ENCODE data around the gene NR5A1. TPM values are rescaled to one million over a fixed set of nuclear protein-coding genes. Genes with fewer than 3 reads are reported as not detected.

Gene NR5A1
- total RNA-seq, 1 experiment from 2014 or later: not detected

DNA sequence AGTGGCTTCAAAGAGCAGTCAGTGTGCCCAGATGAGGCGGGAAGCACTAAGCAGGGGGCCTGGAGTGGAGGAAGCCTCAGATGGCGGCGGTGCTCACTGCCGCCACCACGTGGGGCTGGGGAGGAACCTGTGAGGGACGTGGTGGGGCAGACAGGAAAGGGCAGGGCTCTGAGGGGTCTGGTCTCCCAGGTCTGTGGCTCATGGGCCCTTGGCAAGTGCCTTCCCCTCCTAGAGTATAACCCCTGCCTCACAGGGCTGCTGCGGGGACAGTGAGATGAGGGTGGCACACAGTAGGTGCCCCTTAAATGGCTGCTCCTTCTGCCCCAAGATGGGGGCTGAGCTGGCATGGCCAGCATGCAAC, 26.6 kb downstream of the NR5A1 start:
- H3K4me3 ChIP-seq: no peak overlapping the region
- no peaks in the 10 kb centered on the region for H3K36me3 ChIP-seq
- H3K9me3 ChIP-seq: no peaks in the 10 kb centered on the region
- no peaks in the 10 kb centered on the region for H3K27me3 ChIP-seq
- no peak for DNase-seq

DNA sequence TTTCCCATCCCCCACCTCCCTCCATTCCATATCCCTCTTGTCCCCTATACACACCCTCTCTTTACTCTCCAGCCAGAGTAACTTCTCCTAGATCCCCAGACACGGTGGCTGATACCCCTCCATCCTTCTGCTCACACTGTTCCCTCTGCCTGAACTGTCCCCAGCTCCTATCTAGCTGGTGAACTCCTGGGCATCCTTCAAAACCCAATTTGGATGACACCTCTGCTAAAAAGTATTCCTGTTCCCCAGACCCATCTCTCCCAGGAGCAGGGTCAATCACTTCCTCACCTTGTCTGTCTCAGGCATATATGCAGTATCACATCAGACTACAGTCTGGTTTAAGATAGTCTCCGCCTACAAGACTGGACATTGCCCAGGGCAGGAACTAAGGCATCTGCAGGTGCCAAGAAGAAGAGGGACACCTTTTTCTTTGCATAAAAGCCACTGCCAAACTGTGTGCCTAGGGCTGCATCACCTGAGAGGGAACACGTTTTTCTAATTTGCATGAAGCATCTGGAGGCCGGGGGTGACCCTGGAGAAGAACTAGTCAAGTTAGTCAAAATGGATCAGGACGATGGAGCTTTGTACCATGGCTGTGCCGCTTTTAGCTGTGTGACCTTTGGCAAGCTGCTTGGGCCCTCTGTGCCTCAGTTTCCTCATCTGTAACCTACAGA, 27.1 kb downstream of the NR5A1 start:
- Histone ChIP-seq H3K9me3 (no peaks in the 10 kb centered on the region), H3K27me3 (no peaks in the 10 kb centered on the region), H3K4me3 (no peak overlapping the region), H3K36me3 (no peaks in the 10 kb centered on the region)
- no peak for DNase-seq

DNA sequence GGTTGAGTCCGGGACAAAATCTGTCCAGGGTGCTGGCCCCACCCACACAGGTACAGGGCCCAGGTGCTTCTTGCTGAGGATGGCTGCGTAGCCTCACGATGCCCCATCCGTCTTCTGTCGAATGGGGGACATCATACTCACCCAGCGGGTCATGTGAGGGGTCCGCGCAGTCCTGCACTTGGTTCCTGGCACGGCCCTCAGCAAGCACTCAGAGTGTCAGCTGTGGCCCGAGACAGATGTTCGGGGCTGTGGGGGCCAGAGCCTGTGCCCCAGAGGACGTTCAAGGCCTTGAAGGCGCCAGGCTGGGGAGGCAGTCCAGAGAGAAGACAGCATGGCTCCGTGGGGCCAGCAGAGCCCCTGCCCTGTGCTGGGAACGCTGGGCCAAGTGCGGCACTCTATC, 27.8 kb downstream of the NR5A1 start:
- Histone ChIP-seq H3K9me3 (no peaks in the 10 kb centered on the region), H3K36me3 (no peaks in the 10 kb centered on the region), H3K27me3 (no peaks in the 10 kb centered on the region), H3K4me3 (no peak overlapping the region)
- no peak for DNase-seq

DNA sequence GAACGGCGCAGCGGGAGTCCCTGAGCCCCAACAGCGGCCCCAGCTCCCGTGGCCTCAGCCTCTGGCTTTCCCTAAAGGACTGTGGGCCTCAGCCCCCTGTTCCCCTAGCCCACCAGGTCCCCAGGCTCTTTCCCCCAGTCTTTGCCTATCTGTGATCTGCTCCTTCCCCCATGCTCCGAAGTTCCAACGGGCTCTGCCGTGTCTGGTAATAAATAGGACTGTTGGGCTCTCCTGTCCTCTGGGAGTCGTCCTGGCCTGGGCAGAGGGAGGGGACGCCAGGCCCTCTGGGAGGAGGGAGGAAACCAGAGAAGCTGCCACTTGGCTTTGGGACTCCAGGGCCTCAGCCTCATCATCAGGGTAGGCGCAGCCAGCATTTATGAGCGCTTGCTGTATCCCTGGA, 28.8 kb downstream of the NR5A1 start:
- H3K4me3 ChIP-seq: no peak overlapping the region
- H3K27me3 ChIP-seq: no peaks in the 10 kb centered on the region
- no peaks in the 10 kb centered on the region for H3K9me3 ChIP-seq
- no peaks in the 10 kb centered on the region for H3K36me3 ChIP-seq
- no peak for DNase-seq

DNA sequence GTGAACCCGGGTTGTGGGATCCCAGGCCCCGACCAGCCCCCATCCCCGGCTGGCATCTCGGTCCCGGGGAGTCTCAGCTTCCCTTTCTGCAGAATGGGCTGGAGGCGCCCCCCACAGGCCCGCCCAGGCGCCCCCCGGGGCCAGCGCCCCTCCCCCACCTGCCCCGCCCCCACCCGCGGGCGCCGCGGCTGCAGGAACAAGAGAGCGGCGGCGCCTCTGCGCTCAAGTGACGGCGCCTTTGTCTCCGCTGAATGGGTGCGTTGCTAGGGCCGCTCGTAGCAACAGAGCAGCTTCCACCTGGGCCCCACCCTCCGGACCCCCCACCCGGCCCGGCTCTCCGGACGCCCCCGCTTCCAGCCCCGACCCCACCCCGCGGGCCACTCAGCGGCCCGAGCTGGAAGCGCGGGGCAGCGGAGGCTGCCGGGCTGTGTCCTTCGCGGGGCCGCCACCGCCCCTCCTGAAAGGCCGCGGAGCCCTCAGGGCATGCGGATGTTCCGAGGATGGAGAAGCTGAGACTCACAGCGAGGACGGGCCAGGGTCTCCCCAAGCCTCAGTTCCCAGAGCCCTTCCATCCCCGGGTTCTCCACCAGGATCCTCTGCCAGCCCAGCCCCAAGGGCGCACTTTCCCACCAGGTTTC, 29.4 kb downstream of the NR5A1 start:
- no peaks in the 10 kb centered on the region for H3K27me3 ChIP-seq
- DNase-seq: no peak
- H3K36me3 ChIP-seq: no peaks in the 10 kb centered on the region
- H3K4me3 ChIP-seq: no peak overlapping the region
- no peaks in the 10 kb centered on the region for H3K9me3 ChIP-seq

DNA sequence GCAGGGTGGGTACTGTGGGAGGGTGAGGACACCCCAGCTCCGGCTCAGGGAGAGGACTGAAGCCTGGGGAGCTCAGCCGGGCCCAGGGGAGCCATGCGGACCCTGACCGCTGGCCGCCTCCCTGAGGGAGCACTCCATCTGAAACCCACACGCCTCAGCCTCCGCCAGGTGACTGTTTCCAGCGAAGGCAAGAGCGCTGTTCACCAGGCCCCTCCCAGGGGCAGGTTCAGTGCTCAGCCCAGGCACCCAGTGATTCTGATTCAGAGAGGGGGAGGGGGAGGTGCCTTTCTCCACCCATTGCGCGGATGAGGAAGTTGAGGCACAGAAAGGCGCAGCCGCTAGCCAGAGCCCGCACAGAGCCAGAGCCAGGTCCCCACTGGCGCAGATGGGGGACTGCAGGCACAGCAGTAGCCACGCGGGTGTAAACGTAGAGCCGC, 30.0 kb downstream of the NR5A1 start:
- Histone ChIP-seq H3K4me3 (no peak overlapping the region), H3K9me3 (no peaks in the 10 kb centered on the region), H3K36me3 (no peaks in the 10 kb centered on the region), H3K27me3 (no peaks in the 10 kb centered on the region)
- no peak for DNase-seq

DNA sequence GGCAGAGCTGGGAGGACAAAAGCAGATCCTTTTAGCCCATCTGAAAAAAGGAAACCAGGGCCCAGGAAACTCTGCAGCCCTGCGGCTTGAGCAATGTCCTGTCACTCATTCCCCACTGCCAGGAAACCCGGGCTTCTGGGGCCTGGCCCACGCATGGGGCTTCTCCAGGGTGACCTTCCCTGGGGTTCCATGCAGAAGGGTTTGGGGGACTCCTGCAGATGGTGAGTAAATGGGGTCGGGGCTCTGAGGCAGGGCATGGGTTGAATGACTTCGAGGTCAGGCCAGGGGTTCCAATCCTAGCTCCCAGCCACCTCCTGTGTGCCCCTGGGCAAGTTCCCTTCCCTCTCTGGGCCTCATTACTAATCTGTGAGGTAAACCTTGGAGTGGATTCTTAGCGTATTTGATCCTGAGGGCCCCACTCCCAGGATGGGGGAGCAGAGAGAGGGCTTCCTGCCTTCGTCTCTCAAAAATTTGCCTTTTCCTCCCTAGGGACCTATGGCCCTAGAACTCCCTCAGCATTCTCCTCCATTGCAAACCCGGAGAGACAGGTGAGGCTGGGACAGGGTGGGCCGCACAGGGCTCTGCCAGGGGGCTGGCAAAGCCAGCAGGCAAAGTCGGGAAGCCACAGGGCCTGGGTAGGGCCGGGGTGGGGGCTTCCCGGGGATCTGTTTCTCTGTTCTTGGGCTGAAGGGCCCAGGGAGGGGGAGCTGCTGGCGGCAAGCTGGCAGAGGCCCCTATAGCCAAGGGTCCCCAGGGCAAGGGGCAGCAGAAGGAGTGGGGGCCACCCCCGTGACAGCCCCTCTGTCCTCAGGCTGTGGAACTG, 31.1 kb downstream of the NR5A1 start:
- no peak overlapping the region for H3K4me3 ChIP-seq
- no peaks in the 10 kb centered on the region for H3K9me3 ChIP-seq
- H3K36me3 ChIP-seq: no peaks in the 10 kb centered on the region
- DNase-seq: no peak
- no peaks in the 10 kb centered on the region for H3K27me3 ChIP-seq

DNA sequence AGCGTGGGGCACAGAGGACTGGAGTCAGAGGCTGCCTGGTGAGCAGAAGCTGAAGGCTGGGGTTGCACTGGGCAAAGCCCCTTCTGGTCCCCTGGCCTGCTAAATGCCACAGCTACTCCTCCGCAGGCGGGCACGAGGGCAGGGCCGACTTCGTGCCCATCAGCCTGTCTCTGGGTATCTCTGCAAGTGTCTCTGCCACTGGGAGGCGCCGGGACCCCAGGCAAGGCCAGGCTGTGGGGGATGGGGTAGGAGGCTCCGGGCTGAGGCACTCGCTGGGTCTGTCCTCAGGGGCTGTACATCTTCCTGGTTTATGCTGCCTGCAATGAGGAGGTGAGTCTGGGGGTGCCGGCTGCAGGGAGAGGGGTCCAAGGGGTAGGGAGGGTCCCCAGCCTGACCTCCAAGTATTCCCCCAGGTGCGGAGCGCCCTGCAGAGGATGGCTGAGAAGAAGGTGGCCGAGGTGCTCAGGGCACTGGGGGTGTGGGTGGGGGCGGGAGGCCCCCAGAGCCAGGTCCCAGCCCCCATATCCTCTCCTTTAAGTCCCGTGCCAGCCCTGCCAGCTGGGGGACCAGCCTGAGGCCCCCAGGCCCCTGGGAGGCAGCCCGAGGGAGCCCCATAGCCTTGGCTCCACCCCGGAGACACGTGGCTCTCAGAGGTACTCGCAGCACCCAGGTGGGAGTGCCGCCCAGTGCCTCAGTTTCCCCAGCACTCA, 31.9 kb downstream of the NR5A1 start:
- Histone ChIP-seq H3K9me3 (no peaks in the 10 kb centered on the region), H3K4me3 (no peak overlapping the region), H3K27me3 (no peaks in the 10 kb centered on the region), H3K36me3 (no peaks in the 10 kb centered on the region)
- DNase-seq: no peak

DNA sequence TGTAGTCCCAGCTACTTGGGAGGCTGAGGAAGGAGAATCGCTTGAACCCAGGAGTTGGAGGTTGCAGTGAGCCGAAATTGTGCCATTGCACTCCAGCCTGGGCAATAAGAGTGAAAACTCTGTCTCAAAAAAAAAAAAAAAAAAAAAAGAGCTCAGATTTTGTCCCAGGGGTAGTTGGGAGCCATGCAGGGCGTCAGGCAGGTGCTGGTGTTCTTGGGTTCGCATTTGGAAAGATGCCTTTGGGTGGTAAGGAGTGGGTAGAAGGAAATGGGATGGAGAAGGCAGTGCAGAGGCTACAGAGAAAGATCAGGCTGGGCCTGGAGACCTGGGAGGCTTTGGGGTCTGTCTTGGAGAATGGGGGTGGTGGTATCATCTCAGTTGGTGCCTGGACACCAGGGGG, 33.0 kb downstream of the NR5A1 start:
- DNase-seq: no peak
- Histone ChIP-seq H3K4me3 (no peak overlapping the region), H3K36me3 (no peaks in the 10 kb centered on the region), H3K9me3 (no peaks in the 10 kb centered on the region), H3K27me3 (no peaks in the 10 kb centered on the region)

DNA sequence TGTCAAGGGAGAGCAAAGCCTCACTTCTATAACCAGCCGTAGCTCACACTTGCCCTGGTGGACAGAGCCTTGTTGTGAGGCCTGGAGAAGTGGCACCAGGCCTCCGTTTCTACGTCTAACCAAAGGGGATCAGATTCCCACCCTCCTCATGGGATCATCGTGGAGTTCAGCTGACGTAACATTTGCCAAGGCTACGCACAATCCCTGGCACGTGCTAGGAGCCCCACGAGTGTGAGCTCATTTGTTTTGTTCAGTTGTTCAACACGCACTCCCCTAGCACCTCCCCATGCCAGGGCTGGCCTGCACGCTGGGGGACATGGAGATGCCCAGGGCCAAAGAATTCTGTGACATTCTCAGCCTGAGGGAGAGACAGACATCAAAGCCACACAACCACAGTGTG, 33.9 kb downstream of the NR5A1 start:
- Histone ChIP-seq H3K4me3 (no peak overlapping the region), H3K36me3 (no peaks in the 10 kb centered on the region), H3K9me3 (no peaks in the 10 kb centered on the region), H3K27me3 (no peaks in the 10 kb centered on the region)
- no peak for DNase-seq

DNA sequence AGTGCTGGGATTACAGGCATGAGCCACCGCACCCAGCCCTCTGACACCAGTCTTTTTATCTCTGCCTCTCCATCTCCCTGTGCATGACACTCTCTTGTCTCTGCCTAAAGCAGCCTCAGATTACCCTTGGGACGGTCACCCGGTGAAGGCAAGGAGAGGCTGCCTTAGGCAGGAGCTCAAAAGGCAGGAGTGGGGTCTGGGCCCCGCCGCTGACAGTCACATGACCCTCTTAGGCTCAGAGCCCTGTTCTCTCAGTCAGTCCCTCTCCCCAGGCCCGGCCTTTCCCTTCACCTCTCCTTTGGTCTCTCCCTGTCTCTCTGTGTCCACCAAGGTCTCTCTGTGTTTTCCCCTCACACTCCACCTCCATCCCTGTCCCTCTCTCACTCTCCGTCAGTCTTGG, 34.4 kb downstream of the NR5A1 start:
- H3K4me3 ChIP-seq: no peak overlapping the region
- DNase-seq: no peak
- H3K9me3 ChIP-seq: no peaks in the 10 kb centered on the region
- no peaks in the 10 kb centered on the region for H3K27me3 ChIP-seq
- H3K36me3 ChIP-seq: no peaks in the 10 kb centered on the region

DNA sequence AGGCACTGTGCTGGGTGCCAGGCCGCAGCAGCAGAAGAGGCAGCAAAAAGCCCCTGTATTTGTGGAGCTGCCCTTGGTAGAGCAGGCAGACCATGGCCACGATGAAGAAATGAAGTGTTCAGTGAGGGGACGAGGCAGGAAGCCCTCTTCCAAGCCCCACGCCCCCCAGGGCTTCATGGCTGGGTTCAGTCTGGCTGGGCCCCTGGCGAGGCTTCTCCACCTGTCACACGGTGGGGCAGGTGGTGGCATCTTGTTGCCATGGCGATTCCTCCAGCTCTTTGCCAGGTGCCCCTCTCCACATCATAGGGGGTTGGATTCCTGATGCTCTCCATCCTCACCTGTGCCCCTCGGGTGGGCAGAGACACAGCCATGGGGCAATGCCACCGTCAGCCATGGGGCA, 35.4 kb downstream of the NR5A1 start:
- Histone ChIP-seq H3K4me3 (no peak overlapping the region), H3K9me3 (no peaks in the 10 kb centered on the region), H3K36me3 (no peaks in the 10 kb centered on the region), H3K27me3 (no peaks in the 10 kb centered on the region)
- DNase-seq: no peak

DNA sequence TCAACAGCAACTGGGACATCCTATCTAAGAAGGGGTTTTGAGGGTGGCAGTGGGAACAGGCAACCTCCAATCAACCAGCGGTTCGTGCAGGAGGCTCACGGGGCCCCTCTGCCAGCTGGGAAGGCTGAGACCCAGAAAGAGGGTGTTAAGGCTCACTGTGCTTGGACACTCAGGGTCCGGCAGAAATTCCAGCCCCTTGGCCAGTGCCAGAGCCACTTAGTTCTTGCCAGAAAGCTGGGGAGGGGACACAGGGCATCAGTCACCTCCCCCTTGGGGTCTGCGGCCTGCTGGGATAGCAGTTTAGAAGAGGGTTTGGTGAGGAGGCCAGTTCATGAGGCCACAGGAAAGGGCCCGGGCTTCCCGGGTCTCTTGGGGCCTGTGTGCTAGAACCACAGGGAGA, 36.5 kb downstream of the NR5A1 start:
- H3K36me3 ChIP-seq: no peaks in the 10 kb centered on the region
- no peaks in the 10 kb centered on the region for H3K9me3 ChIP-seq
- DNase-seq: no peak
- no peak overlapping the region for H3K4me3 ChIP-seq
- no peaks in the 10 kb centered on the region for H3K27me3 ChIP-seq

DNA sequence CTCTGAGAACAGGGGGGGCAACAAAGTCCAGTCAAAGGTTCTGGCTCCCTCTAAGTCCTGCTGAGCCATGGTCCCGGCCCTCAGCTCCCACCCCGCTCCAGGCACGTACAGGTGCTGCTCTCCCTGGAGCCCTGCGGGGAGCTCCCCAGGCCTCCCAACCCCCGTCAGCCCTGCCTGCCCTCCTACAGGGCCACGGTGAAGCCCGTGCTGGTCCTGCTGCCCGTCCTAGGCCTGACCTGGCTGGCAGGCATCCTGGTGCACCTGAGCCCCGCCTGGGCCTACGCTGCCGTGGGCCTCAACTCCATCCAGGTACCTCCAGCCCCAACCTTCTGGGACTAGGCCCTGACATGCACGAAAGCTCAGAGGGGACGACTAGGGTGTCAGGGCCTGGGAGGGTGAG, 36.9 kb downstream of the NR5A1 start:
- Histone ChIP-seq H3K27me3 (no peaks in the 10 kb centered on the region), H3K4me3 (no peak overlapping the region)

DNA sequence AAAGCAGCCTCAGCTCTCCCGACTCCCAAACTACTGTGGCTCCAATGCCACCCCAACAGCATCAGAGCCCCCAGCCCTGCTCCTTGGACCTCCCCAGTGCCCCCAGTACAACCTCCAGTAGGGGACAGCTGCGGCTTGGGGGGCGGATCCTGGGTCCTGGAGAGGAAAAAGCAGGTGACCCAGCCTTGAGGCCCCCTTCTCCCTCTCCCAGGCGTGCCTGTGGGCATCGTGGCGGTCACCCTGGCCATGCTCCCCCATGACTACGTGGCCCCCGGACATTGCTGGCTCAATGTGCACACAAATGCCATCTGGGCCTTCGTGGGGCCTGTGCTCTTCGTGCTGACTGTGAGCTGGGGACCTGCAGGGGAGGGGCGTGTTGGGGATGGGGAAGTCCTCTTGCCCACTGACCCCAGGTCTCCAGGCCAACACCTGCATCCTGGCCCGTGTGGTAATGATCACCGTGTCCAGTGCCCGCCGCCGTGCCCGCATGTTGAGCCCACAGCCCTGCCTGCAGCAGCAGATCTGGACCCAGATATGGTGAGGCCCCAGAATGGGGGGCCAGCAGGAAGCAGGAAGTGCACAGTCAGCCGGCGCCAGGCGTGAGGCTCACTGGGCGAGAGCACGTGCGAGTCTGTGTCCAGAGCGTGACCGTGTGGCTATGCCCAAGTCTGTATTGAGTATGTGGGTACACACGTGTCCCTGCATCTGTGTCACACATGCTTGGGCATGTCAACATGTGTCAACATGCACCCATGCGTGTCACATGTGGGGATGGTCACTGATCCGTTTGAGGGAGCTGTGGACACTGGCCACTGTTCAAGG, 38.0 kb downstream of the NR5A1 start:
- no peak for DNase-seq
- Histone ChIP-seq H3K9me3 (no peaks in the 10 kb centered on the region), H3K36me3 (no peaks in the 10 kb centered on the region), H3K27me3 (no peaks in the 10 kb centered on the region), H3K4me3 (no peak overlapping the region)

More for the DNA sequence above, 36.9 kb downstream of the NR5A1 start:
- Histone ChIP-seq H3K9me3 (no peaks in the 10 kb centered on the region), H3K36me3 (no peaks in the 10 kb centered on the region)
- DNase-seq: no peak

DNA sequence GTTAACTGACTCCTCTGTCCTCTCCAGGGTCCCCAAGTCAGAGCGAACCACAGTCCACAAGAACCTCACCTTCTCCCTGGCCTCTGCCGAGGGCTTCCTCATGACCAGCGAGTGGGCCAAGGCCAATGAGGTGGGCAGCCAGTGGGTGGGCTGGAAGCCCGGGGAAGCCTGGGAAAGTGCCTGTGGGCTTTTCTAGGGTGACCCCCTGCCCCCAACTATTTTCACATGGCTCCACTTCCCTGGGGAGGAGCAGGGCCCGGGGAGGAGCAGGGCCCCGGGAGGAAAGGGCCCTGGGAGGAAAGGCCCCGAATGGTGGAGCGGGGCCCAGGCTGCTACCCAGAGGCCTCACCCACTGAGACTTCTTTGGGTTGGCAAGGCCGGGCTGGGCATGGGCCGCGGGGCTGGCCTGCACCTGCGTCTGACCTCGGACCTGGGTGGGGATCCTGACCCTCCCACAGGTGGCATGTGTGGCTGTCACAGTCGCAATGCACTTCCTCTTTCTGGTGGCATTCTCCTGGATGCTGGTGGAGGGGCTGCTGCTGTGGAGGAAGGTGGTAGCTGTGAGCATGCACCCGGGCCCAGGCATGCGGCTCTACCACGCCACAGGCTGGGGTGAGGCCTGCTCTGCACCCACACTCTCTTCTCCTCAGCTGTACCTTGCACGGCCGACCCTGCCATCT, 39.0 kb downstream of the NR5A1 start:
- Histone ChIP-seq H3K4me3 (no peak overlapping the region), H3K9me3 (no peaks in the 10 kb centered on the region; the same call in 1 of the 2 replicates), H3K27me3 (peaks cover under 1% of the 10 kb centered on the region), H3K36me3 (no peaks in the 10 kb centered on the region)
- DNase-seq: no peak

All from MG63 (cell line).